ENCODE data around the gene GPR157.

The GPR157 gene

GRCh38 chr1:9065213-9065751, 63.6 kb downstream of the GPR157 start:
- no peak for TF ChIP-seq USF1 (IDR thresholded peaks at IDR 0.05)
- no peak for TF ChIP-seq EP300 (IDR thresholded peaks at IDR 0.05; ENCODE audit: borderline replicate concordance)
- TF ChIP-seq REST (IDR thresholded peaks at IDR 0.05; ENCODE audit: low read depth): no peak
- TF ChIP-seq RAD21 (IDR thresholded peaks at IDR 0.05; ENCODE audit: low read depth): no peak
- TF ChIP-seq NFIC (IDR thresholded peaks at IDR 0.05): no peak
- TF ChIP-seq TEAD4 (IDR thresholded peaks at IDR 0.05): no peak
- TF ChIP-seq TAF1 (IDR thresholded peaks at IDR 0.05; ENCODE audit: low read depth): no peak
- no peak for TF ChIP-seq YY1 (IDR thresholded peaks at IDR 0.05; ENCODE audit: low read depth)

- TF ChIP-seq TEAD4 (IDR thresholded peaks at IDR 0.05) (no peak), NFIC (IDR thresholded peaks at IDR 0.05) (no peak), EGR1 (IDR thresholded peaks at IDR 0.05) (no peak), FOXM1 (IDR thresholded peaks at IDR 0.05; ENCODE audit: borderline replicate concordance, low read depth) (no peak), CREB1 (IDR thresholded peaks at IDR 0.05; ENCODE audit: low read depth) (no peak), USF1 (IDR thresholded peaks at IDR 0.05) (no peak), TAF1 (IDR thresholded peaks at IDR 0.05; ENCODE audit: low read depth) (no peak), YY1 (IDR thresholded peaks at IDR 0.05; ENCODE audit: low read depth) (no peak), RAD21 (IDR thresholded peaks at IDR 0.05; ENCODE audit: low read depth) (no peak), MAX (IDR thresholded peaks at IDR 0.05) (no peak)
These were observed 66.1 kb downstream of the GPR157 start for GRCh38 chr1:9062846-9063245.

- no peak for TF ChIP-seq CEBPB (IDR thresholded peaks at IDR 0.05)
- TF ChIP-seq NFIC (IDR thresholded peaks at IDR 0.05): no peak
- TF ChIP-seq USF1 (IDR thresholded peaks at IDR 0.05): no peak
- no peak for TF ChIP-seq EGR1 (IDR thresholded peaks at IDR 0.05)
- TF ChIP-seq CREB1 (IDR thresholded peaks at IDR 0.05; ENCODE audit: low read depth): no peak
- no peak for TF ChIP-seq MAX (IDR thresholded peaks at IDR 0.05)
- TF ChIP-seq TAF1 (IDR thresholded peaks at IDR 0.05; ENCODE audit: low read depth): no peak
- TF ChIP-seq YY1 (IDR thresholded peaks at IDR 0.05; ENCODE audit: low read depth): no peak
- no peak for TF ChIP-seq EP300 (IDR thresholded peaks at IDR 0.05; ENCODE audit: borderline replicate concordance)
- no peak for TF ChIP-seq ZBTB7A (IDR thresholded peaks at IDR 0.05; ENCODE audit: low read depth)
- no peak for TF ChIP-seq FOXM1 (IDR thresholded peaks at IDR 0.05; ENCODE audit: borderline replicate concordance, low read depth)
- TF ChIP-seq REST (IDR thresholded peaks at IDR 0.05; ENCODE audit: low read depth): no peak
- no peak for TF ChIP-seq TEAD4 (IDR thresholded peaks at IDR 0.05)
- TF ChIP-seq RAD21 (IDR thresholded peaks at IDR 0.05; ENCODE audit: low read depth): no peak
These were observed 66.9 kb downstream of the GPR157 start for GRCh38 chr1:9062021-9062471.

GRCh38 chr1:9061252-9061960, 67.5 kb downstream of the GPR157 start:
- TF ChIP-seq REST (IDR thresholded peaks at IDR 0.05; ENCODE audit: low read depth) (no peak), RAD21 (IDR thresholded peaks at IDR 0.05; ENCODE audit: low read depth) (no peak), EGR1 (IDR thresholded peaks at IDR 0.05) (no peak), NFIC (IDR thresholded peaks at IDR 0.05) (no peak), CREB1 (IDR thresholded peaks at IDR 0.05; ENCODE audit: low read depth) (no peak), YY1 (IDR thresholded peaks at IDR 0.05; ENCODE audit: low read depth) (no peak), CEBPB (IDR thresholded peaks at IDR 0.05) (no peak), TCF12 (IDR thresholded peaks at IDR 0.05; ENCODE audit: low read depth) (no peak), ZBTB7A (IDR thresholded peaks at IDR 0.05; ENCODE audit: low read depth) (no peak), MAX (IDR thresholded peaks at IDR 0.05) (no peak), TEAD4 (IDR thresholded peaks at IDR 0.05) (no peak), USF1 (IDR thresholded peaks at IDR 0.05) (no peak), EP300 (IDR thresholded peaks at IDR 0.05; ENCODE audit: borderline replicate concordance) (no peak)

All from Ishikawa (cell line).